OCI-LY7 (cell line): Measurements from ENCODE around the gene SGMS1. TPM values are rescaled to one million over a fixed set of nuclear protein-coding genes. Genes with fewer than 3 reads are reported as not detected.
"Not testable (repeated sequence)": the region's sequence is repeated elsewhere in the genome, so short reads cannot be mapped to it uniquely, and the experiment has no call there.

Experiments used
- BruUV-seq: library from RNA; stranded (reverse); fragments of 400-500 nt; replicated peaks from 2 replicates; lab custom pipeline; 2021; lab: Mats Ljungman, UMichigan
- CTCF ChIA-PET: fragments of 300-600 bp; sonication (Branson Sonifier 250); formaldehyde crosslinking; loops from one replicate; lab custom pipeline; 2022; ENCODE audit warnings: antibody characterized with exemption; ENCODE audit not compliant: unreplicated experiment; lab: Charles Lee
- POLR2A ChIA-PET: fragments of 300-600 bp; sonication (Branson Sonifier 250); formaldehyde crosslinking; loops from one replicate; lab custom pipeline; 2022; ENCODE audit warnings: antibody characterized with exemption; lab: Charles Lee
- DNase-seq: peaks from one replicate; pipeline ENCODE4 v3.0.0-alpha.2; 2015; ENCODE audit warnings: low spot score
- H2AFZ ChIP-seq: fragments of 200-600 bp; sonication (generic), shearing (Covaris generic); 2 replicates; pipeline ENCODE4 v1.6.1; 2014; ENCODE audit warnings: mild to moderate bottlenecking, antibody characterized with exemption, low read length, moderate library complexity
- H3K27ac ChIP-seq: fragments of 200-600 bp; sonication (generic); 2 replicates; pipeline ENCODE4 v1.5.1; 2014; ENCODE audit warnings: mixed run types, low read depth, mild to moderate bottlenecking, moderate library complexity, low read length, inconsistent platforms; ENCODE audit not compliant: poor library complexity, severe bottlenecking
- H3K36me3 ChIP-seq: fragments of 200-600 bp; sonication (generic); 2 replicates; pipeline ENCODE4 v1.6.1; 2014; ENCODE audit warnings: mild to moderate bottlenecking, antibody characterized with exemption, low read length, moderate library complexity, mixed read lengths; ENCODE audit not compliant: insufficient read depth
- H3K4me1 ChIP-seq: fragments of 200-600 bp; sonication (generic); 2 replicates; pipeline ENCODE4 v1.5.1; 2014; ENCODE audit warnings: mild to moderate bottlenecking, low read length; ENCODE audit not compliant: insufficient read depth, poor library complexity, severe bottlenecking
- H3K4me2 ChIP-seq: fragments of 200-600 bp; sonication (generic); 2 replicates; pipeline ENCODE4 v1.6.1; 2014; ENCODE audit warnings: mild to moderate bottlenecking, low read length
- H3K4me3 ChIP-seq: fragments of 200-600 bp; sonication (generic); 2 replicates; pipeline ENCODE4 v1.5.1; 2014; ENCODE audit warnings: mild to moderate bottlenecking, low read depth, low read length; ENCODE audit not compliant: poor library complexity, severe bottlenecking
- H3K79me2 ChIP-seq: fragments of 200-600 bp; sonication (generic); 2 replicates; pipeline ENCODE4 v1.6.1; 2016; ENCODE audit warnings: low read depth, mild to moderate bottlenecking, low read length, moderate library complexity, mixed read lengths; ENCODE audit not compliant: insufficient read depth
- H3K9me2 ChIP-seq: fragments of 200-600 bp; sonication (generic); 2 replicates; pipeline ENCODE4 v1.6.1; 2016; ENCODE audit warnings: mild to moderate bottlenecking, low read length, mixed read lengths; ENCODE audit not compliant: insufficient read depth
- H3K9me3 ChIP-seq: fragments of 200-600 bp; sonication (generic); 2 replicates; pipeline ENCODE4 v1.6.1; 2014; ENCODE audit warnings: mild to moderate bottlenecking, mixed run types, low read length, mixed read lengths
- H4K20me1 ChIP-seq: fragments of 200-600 bp; sonication (generic); 2 replicates; pipeline ENCODE4 v1.6.1; 2014; ENCODE audit warnings: mild to moderate bottlenecking, antibody characterized with exemption, low read length, moderate library complexity, mixed read lengths; ENCODE audit not compliant: insufficient read depth
- CTCF ChIP-seq: fragments of 200-600 bp; sonication (generic); conservative IDR thresholded peaks from 2 replicates; pipeline ENCODE4 v1.5.1; 2014; ENCODE audit warnings: mild to moderate bottlenecking, antibody characterized with exemption, low read length, moderate library complexity, mixed read lengths
- EZH2phosphoT487 ChIP-seq: fragments of 200-600 bp; sonication (generic); IDR thresholded peaks from 2 replicates; pipeline ENCODE4 v1.6.1; 2018; ENCODE audit warnings: low read depth, borderline replicate concordance, mild to moderate bottlenecking, mixed run types, antibody characterized with exemption, low read length, moderate library complexity, mixed read lengths
- intact Hi-C: fragments of 100-400 bp; cut with micrococcal nuclease; formaldehyde crosslinking; loops from one replicate; pipeline ENCODE4 v1.10.0; 2022; ENCODE audit not compliant: unreplicated experiment
- total RNA-seq, 2 experiments: library from RNA; depleted of rRNA in 1 of 2; stranded (reverse); fragments of >200 nt in 1 of 2; shearing (Covaris generic) in 1 of 2; gene quantifications; 2 replicates each; pipeline ENCODE4 v1.2.3, GENCODE V29; 2014 to 2022

SGMS1 gene
- total RNA-seq, 2 experiments from 2014 or later, result 45.4 to 57.5 TPM

GRCh38 chr10:50538555-50539398 is 85.0 kb downstream of the SGMS1 start:
- Histone ChIP-seq H4K20me1 (no peaks in the 10 kb centered on the region), H3K4me3 (no peak overlapping the region), H3K27ac (no peak overlapping the region), H3K4me2 (no peak overlapping the region), H3K36me3 (no peaks in the 10 kb centered on the region), H3K9me2 (no peaks in the 10 kb centered on the region), H3K79me2 (peaks cover 8% of the 10 kb centered on the region; the same call in 1 of the 2 replicates), H3K4me1 (no peaks in the 10 kb centered on the region), H3K9me3 (no peaks in the 10 kb centered on the region), H2AFZ (no peak overlapping the region)
- POLR2A ChIA-PET, result interaction anchor here (0.6 to 0.7 kb wide), 2 partner anchors 13 to 18 kb away, joined by 3 to 4 read pairs; no protein-coding TSS in a partner anchor
- CTCF ChIA-PET, result no interaction called here
- no TSS peak for BruUV-seq
- DNase-seq, result no peak
- intact Hi-C loops, result no loop called here
- TF ChIP-seq EZH2phosphoT487, result no peak
- TF ChIP-seq CTCF, result no peak

- peaks cover 8% of the 10 kb centered on the region; the same call in 1 of the 2 replicates for H3K79me2 ChIP-seq
- no peak overlapping the region for H2AFZ ChIP-seq
- no TSS peak for BruUV-seq
- TF ChIP-seq CTCF (no peak), EZH2phosphoT487 (no peak)
- DNase-seq, result no peak
- H3K36me3 ChIP-seq, result no peaks in the 10 kb centered on the region
- no peak overlapping the region for H3K27ac ChIP-seq
- ChIA-PET CTCF (no interaction called here), POLR2A (interaction anchor here (0.9 to 1.5 kb wide), 2 partner anchors 16 to 17 kb away, joined by 3 read pairs; no protein-coding TSS in a partner anchor)
- H3K4me3 ChIP-seq, result no peak overlapping the region
- H3K4me1 ChIP-seq, result no peaks in the 10 kb centered on the region
- H4K20me1 ChIP-seq, result 0 out of 2 replicates have a peak, but pooled peaks cover 4% of the 10 kb centered on the region
- intact Hi-C loops, result no loop called here
- no peak overlapping the region for H3K4me2 ChIP-seq
- H3K9me2 ChIP-seq, result no peaks in the 10 kb centered on the region
- no peaks in the 10 kb centered on the region for H3K9me3 ChIP-seq
Observed at GRCh38 chr10:50536617-50537240, 87.0 kb downstream of the SGMS1 start.

- DNase-seq, H3K9me3 ChIP-seq, H3K27ac ChIP-seq, H3K4me2 ChIP-seq, H3K9me2 ChIP-seq, H3K79me2 ChIP-seq, BruUV-seq, CTCF ChIA-PET, H3K36me3 ChIP-seq, H2AFZ ChIP-seq, H3K4me3 ChIP-seq, intact Hi-C loops, H4K20me1 ChIP-seq, H3K4me1 ChIP-seq: not testable (repeated sequence)
- POLR2A ChIA-PET, result interaction anchor here (0.6 to 1.2 kb wide), 4 partner anchors 9 to 47 kb away, joined by 3 to 4 read pairs (median 4); no protein-coding TSS in a partner anchor
Observed at GRCh38 chr10:50534748-50535376, 88.9 kb downstream of the SGMS1 start.
